Measurements from ENCODE around the gene SRI. TPM values are rescaled to one million over a fixed set of nuclear protein-coding genes. Genes with fewer than 3 reads are reported as not detected.
"Not testable (repeated sequence)": the region's sequence is repeated elsewhere in the genome, so short reads cannot be mapped to it uniquely, and the experiment has no call there.

The SRI gene
- total RNA-seq, 4 donors from 2014 or later = 72.3 to 99.5 (median 88.8) TPM

- TF ChIP-seq POLR2A (IDR thresholded peaks at IDR 0.05) = no peak
- TF ChIP-seq, protein P1, sequence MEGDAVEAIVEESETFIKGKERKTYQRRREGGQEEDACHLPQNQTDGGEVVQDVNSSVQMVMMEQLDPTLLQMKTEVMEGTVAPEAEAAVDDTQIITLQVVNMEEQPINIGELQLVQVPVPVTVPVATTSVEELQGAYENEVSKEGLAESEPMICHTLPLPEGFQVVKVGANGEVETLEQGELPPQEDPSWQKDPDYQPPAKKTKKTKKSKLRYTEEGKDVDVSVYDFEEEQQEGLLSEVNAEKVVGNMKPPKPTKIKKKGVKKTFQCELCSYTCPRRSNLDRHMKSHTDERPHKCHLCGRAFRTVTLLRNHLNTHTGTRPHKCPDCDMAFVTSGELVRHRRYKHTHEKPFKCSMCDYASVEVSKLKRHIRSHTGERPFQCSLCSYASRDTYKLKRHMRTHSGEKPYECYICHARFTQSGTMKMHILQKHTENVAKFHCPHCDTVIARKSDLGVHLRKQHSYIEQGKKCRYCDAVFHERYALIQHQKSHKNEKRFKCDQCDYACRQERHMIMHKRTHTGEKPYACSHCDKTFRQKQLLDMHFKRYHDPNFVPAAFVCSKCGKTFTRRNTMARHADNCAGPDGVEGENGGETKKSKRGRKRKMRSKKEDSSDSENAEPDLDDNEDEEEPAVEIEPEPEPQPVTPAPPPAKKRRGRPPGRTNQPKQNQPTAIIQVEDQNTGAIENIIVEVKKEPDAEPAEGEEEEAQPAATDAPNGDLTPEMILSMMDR (IDR thresholded peaks at IDR 0.05) = peak in 5 of 6 experiments; percentile 15 to 65 (median 63)
- H3K9me3 ChIP-seq = no peaks in the 10 kb centered on the region
- H3K27ac ChIP-seq = no peak overlapping the region
- H3K4me1 ChIP-seq = no peaks in the 10 kb centered on the region
- intact Hi-C loops (cut with DNase I) = no loop called here
- no peak overlapping the region for H3K4me3 ChIP-seq (replicated peaks in 1 of 3)
- H3K27me3 ChIP-seq = no peaks in the 10 kb centered on the region
- 11 to 18% methylated on average over 1 of the region's 1 CpG for WGBS, 2 donors
- DNase-seq = no peak
- no peaks in the 10 kb centered on the region for H3K36me3 ChIP-seq
These were observed 50.0 kb downstream of the SRI start for GRCh38 chr7:88169717-88170320.

GRCh38 chr7:88167721-88168120 lies 52.1 kb downstream of the SRI start:
- H3K36me3 ChIP-seq = no peaks in the 10 kb centered on the region
- H3K9me3 ChIP-seq = no peaks in the 10 kb centered on the region
- H3K4me3 ChIP-seq (replicated peaks in 1 of 3) = no peak overlapping the region
- DNase-seq = no peak
- intact Hi-C loops (cut with DNase I) = no loop called here
- H3K27ac ChIP-seq = no peak overlapping the region
- H3K4me1 ChIP-seq = no peaks in the 10 kb centered on the region
- WGBS, 2 donors = 89 to 95% methylated on average over 2 of the region's 2 CpGs
- no peaks in the 10 kb centered on the region for H3K27me3 ChIP-seq
- no peak for TF ChIP-seq POLR2A (IDR thresholded peaks at IDR 0.05)

- Histone ChIP-seq H3K27me3 (no peaks in the 10 kb centered on the region), H3K4me1 (no peaks in the 10 kb centered on the region), H3K27ac (no peak overlapping the region), H3K36me3 (no peaks in the 10 kb centered on the region), H3K4me3 (replicated peaks in 1 of 3) (no peak overlapping the region), H3K9me3 (no peaks in the 10 kb centered on the region)
- intact Hi-C loops (cut with DNase I) = no loop called here
- TF ChIP-seq, protein P1 (IDR thresholded peaks at IDR 0.05) = no peak
- no peak for TF ChIP-seq POLR2A (IDR thresholded peaks at IDR 0.05)
- no peak for DNase-seq
- WGBS, 2 donors = 89 to 98% methylated on average over 2 of the region's 2 CpGs
These were observed 52.6 kb downstream of the SRI start for GRCh38 chr7:88167223-88167622.

- DNase-seq = no peak
- no peaks in the 10 kb centered on the region for H3K9me3 ChIP-seq
- intact Hi-C loops (cut with DNase I) = no loop called here
- H3K4me1 ChIP-seq = no peaks in the 10 kb centered on the region
- no peak for TF ChIP-seq POLR2A (IDR thresholded peaks at IDR 0.05)
- TF ChIP-seq, protein P1 (IDR thresholded peaks at IDR 0.05) = no peak
- H3K27me3 ChIP-seq = no peaks in the 10 kb centered on the region
- H3K27ac ChIP-seq = no peak overlapping the region
- H3K4me3 ChIP-seq (replicated peaks in 1 of 3) = no peak overlapping the region
- H3K36me3 ChIP-seq = no peaks in the 10 kb centered on the region
These were observed 54.1 kb downstream of the SRI start for GRCh38 chr7:88165697-88166096.

DNA sequence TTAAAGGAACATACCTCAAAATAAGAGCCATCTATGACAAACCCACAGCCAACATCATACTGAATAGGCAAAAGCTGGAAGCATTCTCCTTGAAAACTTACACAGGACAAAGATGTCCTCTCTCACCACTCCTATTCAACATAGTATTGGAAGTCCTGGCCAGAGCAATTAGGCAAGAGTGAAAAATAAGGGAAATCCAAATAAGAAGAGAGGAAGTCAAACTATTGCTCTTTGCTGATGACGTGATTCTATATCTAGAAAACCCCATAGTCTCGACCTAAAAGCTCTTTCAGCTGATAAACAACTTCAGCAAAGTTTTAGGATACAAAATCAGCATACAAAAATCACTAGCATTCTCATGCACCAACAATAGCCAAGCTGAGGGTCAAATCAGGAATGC lies 60.1 kb downstream of the SRI start:
- H3K9me3 ChIP-seq; intact Hi-C loops (cut with DNase I); H3K27ac ChIP-seq; DNase-seq; H3K4me1 ChIP-seq; H3K36me3 ChIP-seq; H3K27me3 ChIP-seq; H3K4me3 ChIP-seq (replicated peaks in 1 of 3): not testable (repeated sequence)
- WGBS, 2 donors = 90 to 94% methylated on average over 2 of the region's 2 CpGs

DNA sequence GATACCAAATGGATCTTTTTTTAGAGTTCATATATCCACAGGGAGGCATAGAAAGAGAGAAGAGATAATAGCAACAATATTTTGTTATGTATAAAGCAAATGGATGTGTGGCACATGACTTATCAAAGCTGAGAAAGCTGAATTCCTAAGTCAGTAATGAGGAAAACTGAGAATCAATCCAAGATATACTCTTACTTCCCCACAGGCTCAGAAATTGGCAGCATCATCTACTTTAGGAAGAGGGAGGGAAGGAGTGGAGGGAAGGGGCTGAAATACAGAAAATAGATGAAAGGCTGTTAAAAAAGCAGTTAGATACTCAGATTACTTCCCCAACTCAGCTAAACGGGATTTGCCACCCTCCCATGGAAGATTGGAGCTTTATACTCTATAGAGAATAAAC lies 63.5 kb downstream of the SRI start:
- no peaks in the 10 kb centered on the region for H3K9me3 ChIP-seq
- H3K27me3 ChIP-seq = no peaks in the 10 kb centered on the region
- TF ChIP-seq, protein P1 (IDR thresholded peaks at IDR 0.05) = no peak
- no peak for TF ChIP-seq POLR2A (IDR thresholded peaks at IDR 0.05)
- no peaks in the 10 kb centered on the region for H3K36me3 ChIP-seq
- 45 to 49% methylated on average over 1 of the region's 1 CpG for WGBS, 2 donors
- no peak overlapping the region for H3K4me3 ChIP-seq (replicated peaks in 1 of 3)
- H3K27ac ChIP-seq = no peak overlapping the region
- no peaks in the 10 kb centered on the region for H3K4me1 ChIP-seq
- no peak for DNase-seq
- intact Hi-C loops (cut with DNase I) = no loop called here

All from thyroid gland (tissue), 4 donors.